ENCODE data around the gene ACSM2A.
"Not testable (repeated sequence)": the region's sequence is repeated elsewhere in the genome, so short reads cannot be mapped to it uniquely, and the experiment has no call there.

ACSM2A gene

GRCh38 chr16:20441191-20441590 is 10.1 kb upstream of the ACSM2A start:
- no peak overlapping the region for H3K4me2 ChIP-seq (ENCODE audit: low read length)
- no peak overlapping the region for H2AFZ ChIP-seq (ENCODE audit: low read depth, low read length)
- H3K27ac ChIP-seq (ENCODE audit: low read length) = no peak overlapping the region
- H3K36me3 ChIP-seq (replicated peaks; ENCODE audit: low read depth, low read length) = no peaks in the 10 kb centered on the region
- no peaks in the 10 kb centered on the region for H4K20me1 ChIP-seq (ENCODE audit: insufficient read depth, low read length)
- H3K4me1 ChIP-seq (ENCODE audit: low read length) = no peaks in the 10 kb centered on the region
- no peaks in the 10 kb centered on the region for H3K79me2 ChIP-seq (ENCODE audit: low read length)
- no peaks in the 10 kb centered on the region for H3K27me3 ChIP-seq (ENCODE audit: low read depth, low read length)
- TF ChIP-seq CTCF (IDR thresholded peaks at IDR 0.05; ENCODE audit: low read depth, low read length) (no peak), EZH2phosphoT487 (IDR thresholded peaks at IDR 0.05; ENCODE audit: low read depth) (no peak)
- H3K9ac ChIP-seq (ENCODE audit: low read length) = no peak overlapping the region
- no peaks in the 10 kb centered on the region for H3K9me3 ChIP-seq (ENCODE audit: insufficient read depth, low read length)
- H3K4me3 ChIP-seq (ENCODE audit: low read length) = no peak overlapping the region

GRCh38 chr16:20441859-20442258 is 9.5 kb upstream of the ACSM2A start:
- H3K36me3 ChIP-seq (replicated peaks; ENCODE audit: low read depth, low read length); H3K4me3 ChIP-seq (ENCODE audit: low read length); H3K79me2 ChIP-seq (ENCODE audit: low read length); H3K9ac ChIP-seq (ENCODE audit: low read length); H3K27me3 ChIP-seq (ENCODE audit: low read depth, low read length); H4K20me1 ChIP-seq (ENCODE audit: insufficient read depth, low read length); H2AFZ ChIP-seq (ENCODE audit: low read depth, low read length); H3K9me3 ChIP-seq (ENCODE audit: insufficient read depth, low read length); H3K27ac ChIP-seq (ENCODE audit: low read length); H3K4me1 ChIP-seq (ENCODE audit: low read length); H3K4me2 ChIP-seq (ENCODE audit: low read length): not testable (repeated sequence)

- H3K4me3 ChIP-seq (ENCODE audit: low read length); H4K20me1 ChIP-seq (ENCODE audit: insufficient read depth, low read length); H3K9ac ChIP-seq (ENCODE audit: low read length); H3K27ac ChIP-seq (ENCODE audit: low read length); H3K4me1 ChIP-seq (ENCODE audit: low read length); H2AFZ ChIP-seq (ENCODE audit: low read depth, low read length); H3K36me3 ChIP-seq (replicated peaks; ENCODE audit: low read depth, low read length); H3K9me3 ChIP-seq (ENCODE audit: insufficient read depth, low read length); H3K79me2 ChIP-seq (ENCODE audit: low read length); H3K4me2 ChIP-seq (ENCODE audit: low read length); H3K27me3 ChIP-seq (ENCODE audit: low read depth, low read length): not testable (repeated sequence)
Measured at GRCh38 chr16:20446652-20447393, 4.5 kb upstream of the ACSM2A start.

GRCh38 chr16:20453633-20454032 is 2.3 kb downstream of the ACSM2A start:
- not testable (repeated sequence) for H3K4me2 ChIP-seq (ENCODE audit: low read length); H2AFZ ChIP-seq (ENCODE audit: low read depth, low read length); H3K36me3 ChIP-seq (replicated peaks; ENCODE audit: low read depth, low read length); H3K4me1 ChIP-seq (ENCODE audit: low read length); H3K79me2 ChIP-seq (ENCODE audit: low read length); H3K9me3 ChIP-seq (ENCODE audit: insufficient read depth, low read length); H3K4me3 ChIP-seq (ENCODE audit: low read length); H3K27me3 ChIP-seq (ENCODE audit: low read depth, low read length); H3K27ac ChIP-seq (ENCODE audit: low read length); H4K20me1 ChIP-seq (ENCODE audit: insufficient read depth, low read length); H3K9ac ChIP-seq (ENCODE audit: low read length)

GRCh38 chr16:20459227-20459626 is 7.9 kb downstream of the ACSM2A start:
- H3K4me3 ChIP-seq (ENCODE audit: low read length); H3K79me2 ChIP-seq (ENCODE audit: low read length); H2AFZ ChIP-seq (ENCODE audit: low read depth, low read length): not testable (repeated sequence)

GRCh38 chr16:20460313-20460712 is 9.0 kb downstream of the ACSM2A start:
- not testable (repeated sequence) for H3K4me1 ChIP-seq (ENCODE audit: low read length); H3K4me3 ChIP-seq (ENCODE audit: low read length); H3K36me3 ChIP-seq (replicated peaks; ENCODE audit: low read depth, low read length); H4K20me1 ChIP-seq (ENCODE audit: insufficient read depth, low read length); H3K9ac ChIP-seq (ENCODE audit: low read length); H2AFZ ChIP-seq (ENCODE audit: low read depth, low read length); H3K79me2 ChIP-seq (ENCODE audit: low read length); H3K4me2 ChIP-seq (ENCODE audit: low read length); H3K27ac ChIP-seq (ENCODE audit: low read length); H3K9me3 ChIP-seq (ENCODE audit: insufficient read depth, low read length); H3K27me3 ChIP-seq (ENCODE audit: low read depth, low read length)

More at GRCh38 chr16:20459227-20459626, 7.9 kb downstream of the ACSM2A start:
- H3K27ac ChIP-seq (ENCODE audit: low read length); H3K9me3 ChIP-seq (ENCODE audit: insufficient read depth, low read length); H3K36me3 ChIP-seq (replicated peaks; ENCODE audit: low read depth, low read length); H4K20me1 ChIP-seq (ENCODE audit: insufficient read depth, low read length); H3K4me2 ChIP-seq (ENCODE audit: low read length); H3K4me1 ChIP-seq (ENCODE audit: low read length); H3K9ac ChIP-seq (ENCODE audit: low read length); H3K27me3 ChIP-seq (ENCODE audit: low read depth, low read length): not testable (repeated sequence)

GRCh38 chr16:20468954-20469353 is 17.6 kb downstream of the ACSM2A start:
- not testable (repeated sequence) for H3K79me2 ChIP-seq (ENCODE audit: low read length); H3K4me3 ChIP-seq (ENCODE audit: low read length); H3K9ac ChIP-seq (ENCODE audit: low read length); H3K4me2 ChIP-seq (ENCODE audit: low read length); H4K20me1 ChIP-seq (ENCODE audit: insufficient read depth, low read length); H3K27ac ChIP-seq (ENCODE audit: low read length); H3K36me3 ChIP-seq (replicated peaks; ENCODE audit: low read depth, low read length); H2AFZ ChIP-seq (ENCODE audit: low read depth, low read length); H3K9me3 ChIP-seq (ENCODE audit: insufficient read depth, low read length); H3K27me3 ChIP-seq (ENCODE audit: low read depth, low read length); H3K4me1 ChIP-seq (ENCODE audit: low read length)

- not testable (repeated sequence) for H3K4me2 ChIP-seq (ENCODE audit: low read length); H2AFZ ChIP-seq (ENCODE audit: low read depth, low read length); H3K9ac ChIP-seq (ENCODE audit: low read length); H3K9me3 ChIP-seq (ENCODE audit: insufficient read depth, low read length); H3K27ac ChIP-seq (ENCODE audit: low read length); H3K4me3 ChIP-seq (ENCODE audit: low read length); H3K4me1 ChIP-seq (ENCODE audit: low read length); H3K36me3 ChIP-seq (replicated peaks; ENCODE audit: low read depth, low read length); H4K20me1 ChIP-seq (ENCODE audit: insufficient read depth, low read length); H3K79me2 ChIP-seq (ENCODE audit: low read length); H3K27me3 ChIP-seq (ENCODE audit: low read depth, low read length)
Measured at GRCh38 chr16:20469930-20470329, 18.6 kb downstream of the ACSM2A start.

GRCh38 chr16:20470732-20471131 is 19.4 kb downstream of the ACSM2A start:
- not testable (repeated sequence) for H3K79me2 ChIP-seq (ENCODE audit: low read length); H3K36me3 ChIP-seq (replicated peaks; ENCODE audit: low read depth, low read length); H3K27me3 ChIP-seq (ENCODE audit: low read depth, low read length); H2AFZ ChIP-seq (ENCODE audit: low read depth, low read length); H4K20me1 ChIP-seq (ENCODE audit: insufficient read depth, low read length); H3K27ac ChIP-seq (ENCODE audit: low read length); H3K9ac ChIP-seq (ENCODE audit: low read length); H3K9me3 ChIP-seq (ENCODE audit: insufficient read depth, low read length); H3K4me2 ChIP-seq (ENCODE audit: low read length); H3K4me3 ChIP-seq (ENCODE audit: low read length); H3K4me1 ChIP-seq (ENCODE audit: low read length)
